ENCODE measurements around the gene FGF23. TPM values are rescaled to one million over a fixed set of nuclear protein-coding genes. Genes with fewer than 3 reads are reported as not detected.

The FGF23 gene
- total and polyA plus RNA-seq, 2 of the 4 experiments (the other 2 are of a cell fraction) = not detected

DNA sequence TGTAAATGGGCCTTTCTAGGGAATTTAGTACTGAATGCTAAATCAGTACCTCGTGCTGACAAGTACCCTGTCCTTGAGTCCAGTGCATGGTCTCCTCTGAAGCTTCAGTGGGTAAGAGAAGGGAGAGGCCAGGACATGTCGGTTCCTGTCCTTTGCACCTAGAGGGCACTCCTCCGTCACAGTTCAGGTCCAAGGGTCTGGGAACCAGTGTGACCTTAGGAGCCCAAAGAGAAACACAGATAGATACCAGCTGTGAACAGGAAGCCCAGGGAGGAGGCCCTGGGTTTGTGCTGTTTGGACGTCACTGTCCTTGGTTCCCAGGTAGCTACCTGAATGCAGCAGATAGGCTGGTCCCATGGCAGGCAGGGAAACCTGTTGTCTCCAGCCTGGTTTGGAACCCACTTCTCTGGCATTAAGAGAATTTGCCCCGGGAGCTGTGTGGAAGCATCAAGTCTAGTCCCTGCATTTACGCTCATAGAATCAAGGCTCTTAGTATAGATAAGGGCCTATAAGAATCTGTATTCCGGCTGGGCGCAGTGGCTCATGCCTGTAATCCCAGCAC is 3.9 kb upstream of the FGF23 start:
- peaks cover 7% of the 10 kb centered on the region for H3K27me3 ChIP-seq (ENCODE audit: control insufficient read depth, insufficient read depth, low read length)
- ChIA-PET POLR2A (ENCODE audit: unreplicated experiment) (no interaction called here), CTCF (no interaction called here)
- H2BK15ac ChIP-seq (ENCODE audit: low read depth, low read length) = no peak overlapping the region
- no peak overlapping the region for H3K27ac ChIP-seq (ENCODE audit: insufficient read depth, low read length)
- H3K23ac ChIP-seq (ENCODE audit: low read depth, low read length) = no peak overlapping the region
- no peak overlapping the region for H2AFZ ChIP-seq (replicated peaks; ENCODE audit: low read length, poor library complexity)
- H2BK5ac ChIP-seq (ENCODE audit: low read depth, low read length, poor library complexity, severe bottlenecking) = no peak overlapping the region
- H4K8ac ChIP-seq (ENCODE audit: low read depth in 2 of 2, low read length in 2 of 2) = no peak overlapping the region
- H3K9me3 ChIP-seq (ENCODE audit: control insufficient read depth, insufficient read depth, low read length) = no peaks in the 10 kb centered on the region
- no peaks in the 10 kb centered on the region for H4K20me1 ChIP-seq (ENCODE audit: insufficient read depth, low read length)
- H2BK120ac ChIP-seq (ENCODE audit: low read depth, low read length) = no peak overlapping the region
- H3K18ac ChIP-seq (ENCODE audit: low read depth, low read length) = no peak overlapping the region
- BruUV-seq (replicated peaks) = no TSS peak
- H2AK5ac ChIP-seq (ENCODE audit: low read depth, low read length) = no peak overlapping the region
- no peak overlapping the region for H2AK9ac ChIP-seq (replicated peaks; ENCODE audit: low read depth, low read length, poor library complexity)
- H3K14ac ChIP-seq (replicated peaks; ENCODE audit: low read depth, low read length) = no peak overlapping the region
- 86% methylated on average over 1 of the region's 8 CpGs; no CpG with 5 or more reads in 1 of the 2 experiments for WGBS, 2 experiments (ENCODE audit: extremely low coverage in 2 of 2, insufficient read length in 1 of 2)
- H3K56ac ChIP-seq (ENCODE audit: extremely low read depth, insufficient read depth, low read length) = no peak overlapping the region
- no peak overlapping the region for H3K4me3 ChIP-seq (ENCODE audit: insufficient read depth, low read depth, low read length)
- no peak overlapping the region for H2BK20ac ChIP-seq (ENCODE audit: low read depth, low read length)
- H3K79me1 ChIP-seq (ENCODE audit: low read depth in 1 of 2, low read length in 2 of 2) = no peaks in the 10 kb centered on the region
- in situ Hi-C loops (cut with MboI; ENCODE audit: low sequenced_read_pairs) = no loop called here
- H3K9ac ChIP-seq (ENCODE audit: low read depth, low read length) = no peak overlapping the region
- H3K4me1 ChIP-seq (ENCODE audit: control insufficient read depth, insufficient read depth, low read length) = no peaks in the 10 kb centered on the region
- dilution Hi-C loops (cut with HindIII; ENCODE audit: low sequenced_read_pairs, unreplicated experiment) = no loop called here
- H3K9me1 ChIP-seq (ENCODE audit: insufficient read depth, low read length) = no peaks in the 10 kb centered on the region
- intact Hi-C loops (cut with micrococcal nuclease) = no loop called here
- DNase-seq (no peak), ATAC-seq (ENCODE audit: low read depth) (no peak)
- no peak overlapping the region for H4K5ac ChIP-seq (ENCODE audit: low read depth, low read length)
- TF ChIP-seq CHD1 (IDR thresholded peaks at IDR 0.05; ENCODE audit: low read depth, low read length) (no peak), MXI1 (IDR thresholded peaks at IDR 0.05; ENCODE audit: borderline replicate concordance, low read depth, low read length) (no peak), RAD21 (IDR thresholded peaks at IDR 0.05; ENCODE audit: low read length) (no peak), POLR2A (IDR thresholded peaks at IDR 0.05; ENCODE audit: low read depth, low read length) (no peak), CEBPB (IDR thresholded peaks at IDR 0.05; ENCODE audit: low read depth, low read length) (no peak), FOS (IDR thresholded peaks at IDR 0.05; ENCODE audit: low read depth, low read length) (no peak), MAZ (IDR thresholded peaks at IDR 0.05; ENCODE audit: borderline replicate concordance, low read depth, low read length) (no peak), BHLHE40 (IDR thresholded peaks at IDR 0.05; ENCODE audit: low read depth, low read length) (no peak), SMC3 (IDR thresholded peaks at IDR 0.05; ENCODE audit: low read depth, low read length) (no peak), MAFK (IDR thresholded peaks at IDR 0.05; ENCODE audit: low read depth, low read length) (no peak), RFX5 (IDR thresholded peaks at IDR 0.05; ENCODE audit: low read depth, low read length) (no peak), NFE2L2 (IDR thresholded peaks at IDR 0.05; ENCODE audit: low read depth, low read length) (no peak), RCOR1 (IDR thresholded peaks at IDR 0.05; ENCODE audit: insufficient replicate concordance, low read length) (no peak)
- TF ChIP-seq, protein P1, sequence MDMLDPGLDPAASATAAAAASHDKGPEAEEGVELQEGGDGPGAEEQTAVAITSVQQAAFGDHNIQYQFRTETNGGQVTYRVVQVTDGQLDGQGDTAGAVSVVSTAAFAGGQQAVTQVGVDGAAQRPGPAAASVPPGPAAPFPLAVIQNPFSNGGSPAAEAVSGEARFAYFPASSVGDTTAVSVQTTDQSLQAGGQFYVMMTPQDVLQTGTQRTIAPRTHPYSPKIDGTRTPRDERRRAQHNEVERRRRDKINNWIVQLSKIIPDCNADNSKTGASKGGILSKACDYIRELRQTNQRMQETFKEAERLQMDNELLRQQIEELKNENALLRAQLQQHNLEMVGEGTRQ (IDR thresholded peaks at IDR 0.05; ENCODE audit: low read depth, low read length) = no peak
- TF ChIP-seq, protein P2, sequence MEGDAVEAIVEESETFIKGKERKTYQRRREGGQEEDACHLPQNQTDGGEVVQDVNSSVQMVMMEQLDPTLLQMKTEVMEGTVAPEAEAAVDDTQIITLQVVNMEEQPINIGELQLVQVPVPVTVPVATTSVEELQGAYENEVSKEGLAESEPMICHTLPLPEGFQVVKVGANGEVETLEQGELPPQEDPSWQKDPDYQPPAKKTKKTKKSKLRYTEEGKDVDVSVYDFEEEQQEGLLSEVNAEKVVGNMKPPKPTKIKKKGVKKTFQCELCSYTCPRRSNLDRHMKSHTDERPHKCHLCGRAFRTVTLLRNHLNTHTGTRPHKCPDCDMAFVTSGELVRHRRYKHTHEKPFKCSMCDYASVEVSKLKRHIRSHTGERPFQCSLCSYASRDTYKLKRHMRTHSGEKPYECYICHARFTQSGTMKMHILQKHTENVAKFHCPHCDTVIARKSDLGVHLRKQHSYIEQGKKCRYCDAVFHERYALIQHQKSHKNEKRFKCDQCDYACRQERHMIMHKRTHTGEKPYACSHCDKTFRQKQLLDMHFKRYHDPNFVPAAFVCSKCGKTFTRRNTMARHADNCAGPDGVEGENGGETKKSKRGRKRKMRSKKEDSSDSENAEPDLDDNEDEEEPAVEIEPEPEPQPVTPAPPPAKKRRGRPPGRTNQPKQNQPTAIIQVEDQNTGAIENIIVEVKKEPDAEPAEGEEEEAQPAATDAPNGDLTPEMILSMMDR (conservative IDR thresholded peaks at IDR 0.05; ENCODE audit: low read depth, low read length) = no peak
- TF ChIP-seq, protein P3, sequence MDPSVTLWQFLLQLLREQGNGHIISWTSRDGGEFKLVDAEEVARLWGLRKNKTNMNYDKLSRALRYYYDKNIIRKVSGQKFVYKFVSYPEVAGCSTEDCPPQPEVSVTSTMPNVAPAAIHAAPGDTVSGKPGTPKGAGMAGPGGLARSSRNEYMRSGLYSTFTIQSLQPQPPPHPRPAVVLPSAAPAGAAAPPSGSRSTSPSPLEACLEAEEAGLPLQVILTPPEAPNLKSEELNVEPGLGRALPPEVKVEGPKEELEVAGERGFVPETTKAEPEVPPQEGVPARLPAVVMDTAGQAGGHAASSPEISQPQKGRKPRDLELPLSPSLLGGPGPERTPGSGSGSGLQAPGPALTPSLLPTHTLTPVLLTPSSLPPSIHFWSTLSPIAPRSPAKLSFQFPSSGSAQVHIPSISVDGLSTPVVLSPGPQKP (IDR thresholded peaks at IDR 0.05; ENCODE audit: borderline replicate concordance, low read depth, low read length) = no peak
- H4K91ac ChIP-seq (ENCODE audit: insufficient read depth, low read depth, low read length) = no peak overlapping the region
- no peak overlapping the region for H3K4ac ChIP-seq (ENCODE audit: low read depth, low read length)
- H3K36me3 ChIP-seq (ENCODE audit: control insufficient read depth, insufficient read depth, low read length) = no peaks in the 10 kb centered on the region
- H3K4me2 ChIP-seq (ENCODE audit: low read depth, low read length) = no peak overlapping the region

Measured in IMR-90 (cell line).